Measurements from ENCODE around the gene TMEM151B. TPM values are rescaled to one million over a fixed set of nuclear protein-coding genes. Genes with fewer than 3 reads are reported as not detected.
"Not testable (repeated sequence)": the region's sequence is repeated elsewhere in the genome, so short reads cannot be mapped to it uniquely, and the experiment has no call there.

Gene TMEM151B
- 53.5 TPM for total RNA-seq

GRCh38 chr6:44269921-44270525 lies at the start of gene TMEM151B:
Gene TMEM151B (plus strand): TSS chr6:44270450. CDS start chr6:44270743, 293 bp downstream.
- DNase-seq: peak; percentile 53

GRCh38 chr6:44220913-44221290 lies 49.3 kb upstream of the TMEM151B start:
- no peak for DNase-seq

GRCh38 chr6:44221291-44221960 lies 48.8 kb upstream of the TMEM151B start:
- DNase-seq: peak; percentile 59

- no peak for DNase-seq
These were observed 48.3 kb upstream of the TMEM151B start for GRCh38 chr6:44221961-44222335.

- no peak for DNase-seq
These were observed 47.5 kb upstream of the TMEM151B start for GRCh38 chr6:44222486-44223318.

GRCh38 chr6:44223319-44224028 lies 46.8 kb upstream of the TMEM151B start, which contains the start of gene SLC29A1:
Gene SLC29A1 (plus strand): TSS chr6:44223595. CDS start chr6:44227314, 3,719 bp downstream.
- peak; percentile 43 for DNase-seq

GRCh38 chr6:44224029-44224964 lies 46.0 kb upstream of the TMEM151B start:
- DNase-seq: no peak

- DNase-seq: no peak
These were observed 45.3 kb upstream of the TMEM151B start for GRCh38 chr6:44224965-44225305.

GRCh38 chr6:44225579-44226325 lies 44.5 kb upstream of the TMEM151B start:
- no peak for DNase-seq

- peak; percentile 39 for DNase-seq
These were observed 43.7 kb upstream of the TMEM151B start for GRCh38 chr6:44226368-44227147.

GRCh38 chr6:44227148-44227793 lies 43.0 kb upstream of the TMEM151B start:
- DNase-seq: no peak

- DNase-seq: no peak
These were observed 42.2 kb upstream of the TMEM151B start for GRCh38 chr6:44228031-44228430.

GRCh38 chr6:44228433-44228832 lies 41.8 kb upstream of the TMEM151B start:
- DNase-seq: no peak

- no peak for DNase-seq
These were observed 41.4 kb upstream of the TMEM151B start for GRCh38 chr6:44228836-44229235.

- DNase-seq: no peak
These were observed 40.7 kb upstream of the TMEM151B start for GRCh38 chr6:44229376-44230033.

GRCh38 chr6:44230034-44230675 lies 40.1 kb upstream of the TMEM151B start:
- DNase-seq: no peak

- not testable (repeated sequence) for DNase-seq
These were observed 38.8 kb upstream of the TMEM151B start for GRCh38 chr6:44231426-44231825.

Measured in occipital lobe (tissue), 2 donors.